Mesenchymal stem cell (in vitro differentiated cells and primary cell): ENCODE data around the gene COPS9.
A peak's percentile ranks its signal among the peaks of the same experiment; 100 is the strongest.

Experiments used
- DNase-seq: peaks from one replicate; pipeline ENCODE4 v3.0.0-alpha.2; 2013
- H2AFZ ChIP-seq: one replicate; pipeline ENCODE4 v1.6.1; 2013; ENCODE audit warnings: low read depth, mild to moderate bottlenecking, control low read depth, inconsistent platforms, low read length, moderate library complexity
- H2AK5ac ChIP-seq: 2 replicates; pipeline ENCODE4 v1.6.1; 2013; ENCODE audit warnings: low read length, moderate library complexity, mild to moderate bottlenecking, inconsistent platforms; ENCODE audit not compliant: severe bottlenecking
- H2BK120ac ChIP-seq: one replicate; pipeline ENCODE4 v1.6.1; 2013; ENCODE audit warnings: low read depth, mild to moderate bottlenecking, inconsistent platforms, low read length, moderate library complexity
- H2BK12ac ChIP-seq, 2 experiments: one replicate each; pipeline ENCODE4 v1.6.1; 2013; ENCODE audit warnings: inconsistent platforms in 2 of 2, low read length in 2 of 2, mild to moderate bottlenecking in 2 of 2, moderate library complexity in 2 of 2, control low read depth in 1 of 2
- H2BK15ac ChIP-seq: one replicate; pipeline ENCODE4 v1.6.1; 2013; ENCODE audit warnings: mild to moderate bottlenecking, low read depth, inconsistent platforms; ENCODE audit not compliant: poor library complexity, severe bottlenecking
- H2BK5ac ChIP-seq: 2 replicates; pipeline ENCODE4 v1.6.1; 2013; ENCODE audit warnings: low read depth, mild to moderate bottlenecking, low read length, control low read depth, inconsistent platforms; ENCODE audit not compliant: poor library complexity, severe bottlenecking
- H3K14ac ChIP-seq, 2 experiments: one replicate each; pipeline ENCODE4 v1.6.1; 2013; ENCODE audit warnings: inconsistent platforms in 2 of 2, low read length in 2 of 2, control low read depth in 1 of 2, mild to moderate bottlenecking in 1 of 2, moderate library complexity in 1 of 2
- H3K18ac ChIP-seq, 2 experiments: one replicate each; pipeline ENCODE4 v1.6.1; 2013; ENCODE audit warnings: inconsistent platforms in 2 of 2, low read length in 2 of 2, control low read depth in 1 of 2, low read depth in 1 of 2, mild to moderate bottlenecking in 1 of 2
- H3K23ac ChIP-seq, 2 experiments: one replicate each; pipeline ENCODE4 v1.6.1; 2013; ENCODE audit warnings: inconsistent platforms in 2 of 2, low read length in 2 of 2, mild to moderate bottlenecking in 2 of 2, moderate library complexity in 2 of 2, control low read depth in 1 of 2
- H3K27ac ChIP-seq: 2 replicates; pipeline ENCODE4 v1.5.1; 2013; ENCODE audit warnings: mild to moderate bottlenecking, moderate library complexity, low read length, control low read depth, inconsistent platforms; ENCODE audit not compliant: poor library complexity, severe bottlenecking
- H3K27me3 ChIP-seq, 2 experiments: 2 replicates each; pipeline versions ENCODE4 v1.6.1 to v1.7.0; 2013; ENCODE audit warnings: low read length in 2 of 2, mild to moderate bottlenecking in 2 of 2, moderate library complexity in 2 of 2, control low read depth in 1 of 2, inconsistent platforms in 1 of 2; ENCODE audit not compliant: control insufficient read depth in 1 of 2, insufficient read depth in 1 of 2
- H3K36me3 ChIP-seq, 2 experiments: 2 replicates each; pipeline versions ENCODE4 v1.6.1 to v1.7.0; 2013; ENCODE audit warnings: low read length in 2 of 2, control low read depth in 1 of 2, inconsistent platforms in 1 of 2, low read depth in 1 of 2, mild to moderate bottlenecking in 1 of 2; ENCODE audit not compliant: insufficient read depth in 2 of 2, control insufficient read depth in 1 of 2
- H3K4ac ChIP-seq, 2 experiments: one replicate each; pipeline ENCODE4 v1.6.1; 2013; ENCODE audit warnings: inconsistent platforms in 2 of 2, low read length in 2 of 2, mild to moderate bottlenecking in 2 of 2, moderate library complexity in 2 of 2, control low read depth in 1 of 2, low read depth in 1 of 2
- H3K4me1 ChIP-seq: 2 replicates; pipeline ENCODE4 v1.6.1; 2013; ENCODE audit warnings: low read depth, low read length, control low read depth; ENCODE audit not compliant: control insufficient read depth, insufficient read depth
- H3K4me2 ChIP-seq: 2 replicates; pipeline ENCODE4 v1.6.1; 2013; ENCODE audit warnings: low read length, mild to moderate bottlenecking, inconsistent platforms; ENCODE audit not compliant: poor library complexity, severe bottlenecking
- H3K4me3 ChIP-seq, 2 experiments: 2 replicates each; pipeline versions ENCODE4 v1.5.1 to v1.7.0; 2013; ENCODE audit warnings: low read length in 2 of 2, mild to moderate bottlenecking in 2 of 2, control low read depth in 1 of 2, low read depth in 1 of 2; ENCODE audit not compliant: insufficient read depth in 1 of 2
- H3K79me1 ChIP-seq: replicated peaks from 2 replicates; pipeline ENCODE4 v1.6.1; 2013; ENCODE audit warnings: mild to moderate bottlenecking, control low read depth, low read length, inconsistent platforms; ENCODE audit not compliant: poor library complexity, severe bottlenecking
- H3K9ac ChIP-seq: 2 replicates; pipeline ENCODE4 v1.7.0; 2013; ENCODE audit warnings: mild to moderate bottlenecking, low read length, moderate library complexity
- H3K9me3 ChIP-seq: 2 replicates; pipeline ENCODE4 v1.7.0; 2013; ENCODE audit warnings: mild to moderate bottlenecking, low read length; ENCODE audit not compliant: control insufficient read depth
- H4K8ac ChIP-seq: one replicate; pipeline ENCODE4 v1.6.1; 2013; ENCODE audit warnings: inconsistent platforms, mild to moderate bottlenecking, low read length, moderate library complexity
- H4K91ac ChIP-seq: one replicate; pipeline ENCODE4 v1.6.1; 2013; ENCODE audit warnings: mild to moderate bottlenecking, low read length, inconsistent platforms
- WGBS: methylation state at CpG from one replicate; pipeline ENCODE4 v1.1.7; 2013; ENCODE audit warnings: mixed read lengths; 5-methylcytosine and 5-hydroxymethylcytosine counted together

COPS9 gene

GRCh38 chr2:240165661-240166060, 29.6 kb upstream of the COPS9 start:
- Histone ChIP-seq H3K79me1 (no peaks in the 10 kb centered on the region), H3K14ac (no peak overlapping the region), H2BK15ac (no peak overlapping the region), H2AK5ac (no peak overlapping the region), H3K9ac (no peak overlapping the region), H4K91ac (no peak overlapping the region), H3K4me1 (peaks cover 1% of the 10 kb centered on the region), H3K4me3 (no peak overlapping the region), H2AFZ (no peak overlapping the region), H3K4ac (no peak overlapping the region), H2BK12ac (no peak overlapping the region), H2BK5ac (no peak overlapping the region), H3K9me3 (no peaks in the 10 kb centered on the region), H4K8ac (no peak overlapping the region), H3K27me3 (peaks cover 0 to 53% of the 10 kb centered on the region in 2 experiments), H3K23ac (no peak overlapping the region), H2BK120ac (no peak overlapping the region), H3K4me2 (no peak overlapping the region), H3K36me3 (no peaks in the 10 kb centered on the region), H3K27ac (no peak overlapping the region), H3K18ac (no peak overlapping the region)
- DNase-seq, result no peak
- WGBS, result 50% methylated on average over 2 of the region's 4 CpGs

- Histone ChIP-seq H2BK5ac (no peak overlapping the region), H3K4me1 (peaks cover 1% of the 10 kb centered on the region), H3K23ac (no peak overlapping the region), H3K4me3 (no peak overlapping the region), H2AFZ (no peak overlapping the region), H3K4ac (no peak overlapping the region), H4K8ac (no peak overlapping the region), H2BK120ac (no peak overlapping the region), H3K14ac (no peak overlapping the region), H3K27me3 (peaks cover 0 to 53% of the 10 kb centered on the region in 2 experiments), H3K9me3 (no peaks in the 10 kb centered on the region), H3K18ac (no peak overlapping the region), H4K91ac (no peak overlapping the region), H3K9ac (no peak overlapping the region), H2BK12ac (no peak overlapping the region), H3K27ac (no peak overlapping the region), H3K36me3 (no peaks in the 10 kb centered on the region), H3K79me1 (no peaks in the 10 kb centered on the region), H2BK15ac (no peak overlapping the region), H2AK5ac (no peak overlapping the region), H3K4me2 (no peak overlapping the region)
- WGBS, result 84% methylated on average over 7 of the region's 10 CpGs
- DNase-seq, result no peak
Measured at GRCh38 chr2:240165034-240165433, 28.9 kb upstream of the COPS9 start.

GRCh38 chr2:240164586-240164985, 28.5 kb upstream of the COPS9 start:
- no peak overlapping the region for H2AK5ac ChIP-seq
- no peak overlapping the region for H3K23ac ChIP-seq
- no peaks in the 10 kb centered on the region for H3K36me3 ChIP-seq
- no peak overlapping the region for H3K18ac ChIP-seq
- no peak overlapping the region for H3K9ac ChIP-seq
- H3K27ac ChIP-seq, result no peak overlapping the region
- H2BK12ac ChIP-seq, result no peak overlapping the region
- H3K14ac ChIP-seq, result no peak overlapping the region
- no peak overlapping the region for H2BK120ac ChIP-seq
- H3K79me1 ChIP-seq, result no peaks in the 10 kb centered on the region
- H3K9me3 ChIP-seq, result no peaks in the 10 kb centered on the region
- H3K4me3 ChIP-seq, result no peak overlapping the region
- peaks cover 1% of the 10 kb centered on the region for H3K4me1 ChIP-seq
- H2BK5ac ChIP-seq, result no peak overlapping the region
- no peak for DNase-seq
- H2AFZ ChIP-seq, result no peak overlapping the region
- peaks cover 0 to 53% of the 10 kb centered on the region in 2 experiments for H3K27me3 ChIP-seq
- H3K4ac ChIP-seq, result no peak overlapping the region
- no peak overlapping the region for H2BK15ac ChIP-seq
- 56% methylated on average over 4 of the region's 5 CpGs for WGBS
- no peak overlapping the region for H3K4me2 ChIP-seq
- H4K8ac ChIP-seq, result no peak overlapping the region
- H4K91ac ChIP-seq, result no peak overlapping the region

- Histone ChIP-seq H4K8ac (no peak overlapping the region), H3K23ac (no peak overlapping the region), H3K36me3 (no peaks in the 10 kb centered on the region), H2AK5ac (no peak overlapping the region), H3K27ac (no peak overlapping the region), H3K4ac (peak overlapping the region in 1 of 2 experiments; percentile 35), H2BK15ac (no peak overlapping the region), H3K27me3 (peaks cover 0 to 53% of the 10 kb centered on the region in 2 experiments), H2AFZ (peak overlapping the region; percentile 42), H4K91ac (peak overlapping the region; percentile 43), H3K18ac (no peak overlapping the region), H2BK5ac (no peak overlapping the region), H3K9ac (no peak overlapping the region), H3K4me1 (peaks cover 1% of the 10 kb centered on the region), H3K9me3 (no peaks in the 10 kb centered on the region), H3K79me1 (no peaks in the 10 kb centered on the region), H2BK120ac (no peak overlapping the region), H2BK12ac (no peak overlapping the region), H3K4me3 (no peak overlapping the region), H3K14ac (peak overlapping the region in 1 of 2 experiments; percentile 51), H3K4me2 (no peak overlapping the region)
- WGBS, result 77% methylated on average over 4 of the region's 4 CpGs
- no peak for DNase-seq
Measured at GRCh38 chr2:240163844-240164574, 27.9 kb upstream of the COPS9 start.
